Activated T-cell treated with anti-CD3 and anti-CD28 coated beads for 1 hour (primary cell): ENCODE measurements around the gene LHX8.
"Not testable (repeated sequence)": the region's sequence is repeated elsewhere in the genome, so short reads cannot be mapped to it uniquely, and the experiment has no call there.

Experiments used
- DNase-seq: peaks from one replicate; pipeline ENCODE4 v3.0.0-alpha.2; 2020; ENCODE audit warnings: low read depth

LHX8 gene

DNA sequence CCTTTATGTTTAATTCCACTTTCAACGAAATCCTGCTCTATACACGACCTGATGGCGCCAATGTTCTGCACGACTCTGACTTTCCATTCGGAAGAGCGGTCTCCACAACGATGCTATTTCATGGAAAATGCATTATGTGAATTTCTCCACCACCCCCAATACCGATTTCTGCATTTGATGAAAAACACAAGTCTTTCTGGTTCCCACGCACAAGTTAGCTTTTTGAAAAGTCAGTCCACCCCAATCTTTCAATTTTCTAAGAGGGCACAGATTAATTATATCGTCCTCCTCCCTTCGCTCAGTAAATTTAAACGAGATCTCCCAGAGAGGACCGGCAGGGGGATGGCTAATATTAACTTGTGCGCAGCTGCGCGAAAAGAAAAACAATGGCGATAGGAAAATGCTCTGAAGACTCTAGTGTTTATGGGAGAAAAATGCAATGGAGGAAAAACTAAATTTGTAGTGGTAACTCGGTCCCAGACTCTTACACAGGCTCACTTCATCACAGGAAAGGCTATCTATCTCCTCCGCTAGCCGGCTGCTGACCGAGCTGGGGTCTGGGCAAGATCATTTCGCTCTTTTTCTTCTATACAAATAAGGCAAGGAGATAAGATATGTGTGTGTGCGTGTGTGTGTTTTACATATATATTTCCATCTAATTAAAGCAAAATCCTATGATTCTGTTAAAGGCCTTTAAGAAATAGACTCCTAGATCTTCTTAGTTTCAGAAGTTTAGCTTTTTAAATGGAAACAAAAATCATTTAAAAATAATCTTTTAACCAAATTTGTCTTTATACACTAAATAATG lies 1.2 kb upstream of the LHX8 start:
- DNase-seq: no peak

DNA sequence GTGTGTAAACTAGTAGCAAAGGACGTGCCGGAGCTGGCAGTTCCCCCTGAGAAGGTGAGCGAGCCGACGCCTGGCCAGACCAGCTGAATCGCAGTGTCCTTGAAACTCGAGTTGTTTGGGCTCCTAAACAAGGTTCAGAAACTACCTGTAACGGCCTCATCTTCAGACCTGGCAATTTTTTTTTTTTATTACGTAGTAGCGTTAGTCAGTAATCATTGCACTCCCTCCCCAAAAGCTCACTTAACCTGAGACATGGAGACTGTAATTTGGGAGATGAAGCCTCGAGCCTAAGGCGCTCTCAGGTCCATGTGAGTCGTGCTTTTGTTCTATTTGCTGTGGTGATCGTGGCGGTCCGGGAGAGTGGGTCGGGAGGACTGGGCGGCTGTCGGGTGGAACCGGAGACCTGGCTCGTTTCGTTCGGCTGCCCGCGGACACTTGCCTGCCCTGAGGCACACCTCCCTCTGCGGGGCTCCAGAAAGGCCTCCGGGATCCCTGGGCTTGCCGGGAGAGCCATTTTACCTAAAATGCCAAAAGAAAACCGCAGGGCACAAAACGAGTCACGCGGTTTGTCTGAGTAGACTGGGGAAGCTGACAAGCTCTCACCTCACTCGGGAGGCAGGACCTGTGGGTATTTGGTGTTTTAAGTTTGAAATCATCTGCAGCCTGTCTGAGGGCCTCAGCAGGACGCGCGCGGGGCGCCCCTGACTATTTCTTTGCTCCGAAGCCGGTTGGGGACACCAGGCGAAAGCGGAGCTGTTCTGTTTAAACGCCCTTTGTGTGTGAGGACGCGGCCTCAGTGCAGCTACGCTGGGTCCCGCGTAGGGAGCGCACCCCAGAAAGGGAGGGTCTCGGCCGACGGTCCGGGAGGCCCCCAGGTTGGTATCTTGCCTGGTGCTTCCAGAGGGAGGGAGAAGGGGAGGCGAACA lies 722 bp downstream of the LHX8 start:
- no peak for DNase-seq

DNA sequence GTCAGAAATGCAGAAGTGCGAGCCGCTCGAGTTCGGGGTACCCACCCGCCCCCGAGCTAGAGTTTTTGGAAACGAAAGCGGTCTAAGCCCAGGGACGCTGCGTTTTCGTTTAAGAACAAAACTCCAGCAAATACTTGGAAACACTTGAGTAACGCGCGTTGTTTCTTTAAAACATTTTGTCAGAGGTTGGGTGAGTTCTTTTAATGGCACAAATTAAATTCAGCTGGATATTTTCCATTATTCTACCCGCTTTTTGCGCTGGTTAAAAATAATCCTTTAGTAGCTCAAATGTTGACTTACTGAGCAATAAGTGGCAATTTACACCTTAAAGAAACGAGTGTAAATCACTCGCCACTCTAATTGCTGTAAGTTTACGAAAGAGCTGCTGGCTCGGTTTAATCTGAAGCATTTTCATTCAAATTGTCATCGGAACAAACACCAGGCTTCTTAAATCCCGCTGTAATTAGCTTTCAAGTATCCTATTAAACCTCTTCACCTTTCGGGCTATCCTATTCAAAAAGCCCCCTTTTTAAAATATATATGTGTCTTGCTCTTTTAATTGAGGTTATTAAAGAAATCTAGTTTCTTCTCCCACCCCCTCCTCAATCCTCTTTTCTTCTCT lies 1.5 kb downstream of the LHX8 start:
- no peak for DNase-seq

DNA sequence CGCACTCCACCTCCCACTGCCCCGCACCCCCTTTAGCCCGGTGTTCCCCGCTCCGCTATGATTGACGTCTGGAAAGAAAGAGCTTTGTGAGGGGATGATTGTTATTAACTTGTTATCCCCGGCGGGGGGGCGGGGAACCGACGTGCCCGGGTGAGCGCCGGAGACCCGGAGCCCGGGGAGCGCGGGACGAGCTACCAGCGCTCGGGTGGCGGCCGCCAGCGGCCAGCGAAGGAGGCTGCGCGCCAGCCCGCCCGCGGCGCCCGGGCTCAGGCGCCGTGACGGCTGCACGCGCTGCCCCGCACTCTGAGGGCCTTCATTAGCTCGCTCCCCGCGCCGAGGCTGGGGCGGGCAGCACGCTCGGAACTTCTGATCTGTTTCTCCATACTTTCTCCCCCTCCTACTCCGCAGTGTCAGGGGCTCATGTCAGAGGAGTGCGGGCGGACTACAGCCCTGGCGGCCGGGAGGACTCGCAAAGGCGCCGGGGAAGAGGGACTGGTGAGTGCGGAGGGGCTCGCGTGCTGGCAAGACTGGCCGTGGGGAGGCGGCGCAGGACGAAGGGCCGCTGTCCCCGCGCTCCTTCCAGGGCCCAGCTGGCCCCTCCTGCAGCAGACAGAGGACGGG lies 2.1 kb downstream of the LHX8 start:
- DNase-seq: no peak

DNA sequence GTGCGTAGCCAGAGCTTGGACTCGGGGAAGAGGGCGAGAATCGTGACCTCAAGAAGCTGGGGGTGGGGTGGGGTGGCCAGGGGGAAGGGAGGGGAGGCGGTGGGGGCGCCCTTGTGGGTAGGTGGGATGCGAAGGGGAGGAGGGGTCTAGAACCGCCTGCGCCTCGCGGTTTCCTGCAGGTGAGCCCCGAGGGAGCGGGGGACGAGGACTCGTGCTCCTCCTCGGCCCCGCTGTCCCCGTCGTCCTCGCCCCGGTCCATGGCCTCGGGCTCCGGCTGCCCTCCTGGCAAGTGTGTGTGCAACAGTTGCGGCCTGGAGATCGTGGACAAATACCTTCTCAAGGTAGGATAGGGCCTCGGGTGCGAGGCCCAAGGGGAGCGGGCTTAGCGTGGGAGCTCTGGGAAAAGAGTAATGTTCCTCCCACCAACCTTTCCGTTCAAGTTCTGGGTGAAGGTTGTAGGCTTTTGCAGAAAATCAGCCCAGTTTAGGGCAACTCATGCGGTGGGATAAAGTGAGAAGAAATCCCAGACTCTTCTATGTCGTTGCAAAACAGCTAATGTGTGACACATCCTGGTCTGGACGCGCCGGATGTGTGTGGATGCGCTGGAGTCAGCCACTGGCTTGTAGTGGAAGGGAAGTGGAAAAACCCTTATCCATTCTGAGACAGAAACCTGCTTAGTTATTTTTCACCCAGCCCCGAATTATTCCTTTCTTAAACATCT lies 2.9 kb downstream of the LHX8 start:
- DNase-seq: no peak

DNA sequence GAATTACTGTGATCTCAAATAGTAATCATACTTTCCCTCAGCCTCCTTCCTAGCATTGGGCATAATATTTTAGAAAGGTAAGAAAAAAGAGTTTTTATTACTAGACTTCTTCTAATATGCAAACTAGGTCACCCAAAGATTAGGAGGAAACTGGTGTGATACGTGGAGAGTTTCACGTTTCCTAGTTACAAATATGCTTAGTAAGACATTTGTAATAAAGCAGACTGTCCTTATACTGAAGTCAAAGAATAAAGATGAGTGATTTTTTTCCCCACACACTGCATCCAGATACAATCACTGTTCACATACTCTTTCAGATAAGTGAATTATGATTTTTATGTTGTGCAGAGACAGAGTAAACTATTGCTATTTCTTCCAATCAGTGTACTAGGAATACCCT lies 17.9 kb downstream of the LHX8 start:
- DNase-seq: no peak

DNA sequence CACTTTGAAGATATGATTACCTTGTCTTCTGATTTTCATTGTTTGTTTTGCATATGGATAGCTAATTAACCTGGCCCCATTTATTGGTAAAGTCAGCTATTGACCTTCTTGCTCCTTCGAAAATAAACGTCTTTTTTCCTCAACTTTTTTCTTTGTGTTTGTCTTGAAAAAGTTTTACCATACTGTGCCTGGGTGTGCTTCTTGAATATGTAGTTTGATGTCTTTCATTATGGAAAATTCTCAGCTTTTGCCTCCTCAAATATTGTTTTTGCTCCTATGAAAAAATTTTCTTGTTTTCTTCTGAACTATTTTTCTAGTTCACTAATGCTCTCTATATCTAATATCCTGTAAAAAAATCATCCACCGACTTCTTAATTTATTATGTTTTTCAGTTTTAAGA lies 25.0 kb downstream of the LHX8 start:
- DNase-seq: no peak

DNA sequence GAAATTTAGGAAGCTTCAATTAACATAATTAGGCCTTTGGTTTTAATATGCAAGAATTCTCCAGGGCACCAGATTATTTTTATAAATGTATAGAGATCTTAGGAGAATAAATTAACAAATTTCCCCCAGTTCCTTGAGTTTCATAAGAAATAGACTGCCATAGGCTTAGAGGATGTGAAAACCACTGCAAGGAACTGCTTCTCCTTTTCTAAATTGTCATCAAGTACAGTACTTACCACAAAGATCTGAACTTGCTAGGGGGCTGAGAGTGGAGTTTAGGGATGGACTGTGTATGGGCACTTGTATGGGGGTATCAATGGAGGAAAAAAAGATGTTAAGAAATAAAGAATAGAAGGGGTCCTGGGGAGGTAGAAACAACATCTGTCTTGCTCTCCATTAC lies 31.1 kb downstream of the LHX8 start:
- DNase-seq: no peak

DNA sequence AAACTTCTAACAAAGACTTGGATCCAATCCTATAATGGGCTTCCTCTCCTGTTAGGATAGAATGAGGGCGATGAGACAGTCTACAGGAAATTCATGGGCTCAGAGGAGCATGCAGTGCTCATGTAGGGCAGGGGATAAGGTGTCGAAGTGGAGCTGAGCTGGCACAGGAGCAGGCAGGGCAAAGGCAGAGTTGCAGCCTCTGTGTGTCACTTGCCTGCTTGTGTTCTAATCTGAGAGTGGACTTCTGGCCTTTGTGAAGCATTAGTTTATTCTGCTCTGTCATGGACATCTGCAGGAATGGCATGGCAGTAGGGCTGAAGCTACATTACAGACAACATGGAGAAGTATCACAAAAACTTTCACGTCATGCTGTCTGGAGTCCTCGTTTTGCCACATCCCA lies 32.6 kb downstream of the LHX8 start:
- DNase-seq: no peak

DNA sequence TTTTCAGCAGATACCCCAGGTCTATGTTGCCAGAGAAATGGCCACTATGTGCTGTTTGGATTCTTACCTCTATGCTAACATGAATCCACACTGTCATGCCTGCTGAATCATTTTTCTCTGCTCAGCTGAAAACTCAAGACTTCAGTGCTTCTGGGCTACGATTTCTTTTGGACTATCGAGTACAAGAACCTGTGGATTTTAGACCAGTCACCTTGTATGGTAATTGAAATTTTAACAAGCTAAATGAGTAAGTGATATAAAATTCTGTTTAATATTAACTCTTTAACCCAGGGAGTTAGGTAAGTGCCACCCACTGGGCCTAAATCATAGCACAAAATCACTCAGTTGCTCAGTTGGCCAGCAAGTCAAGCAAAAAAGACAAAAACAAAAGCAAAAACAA lies 35.8 kb downstream of the LHX8 start:
- DNase-seq: no peak

DNA sequence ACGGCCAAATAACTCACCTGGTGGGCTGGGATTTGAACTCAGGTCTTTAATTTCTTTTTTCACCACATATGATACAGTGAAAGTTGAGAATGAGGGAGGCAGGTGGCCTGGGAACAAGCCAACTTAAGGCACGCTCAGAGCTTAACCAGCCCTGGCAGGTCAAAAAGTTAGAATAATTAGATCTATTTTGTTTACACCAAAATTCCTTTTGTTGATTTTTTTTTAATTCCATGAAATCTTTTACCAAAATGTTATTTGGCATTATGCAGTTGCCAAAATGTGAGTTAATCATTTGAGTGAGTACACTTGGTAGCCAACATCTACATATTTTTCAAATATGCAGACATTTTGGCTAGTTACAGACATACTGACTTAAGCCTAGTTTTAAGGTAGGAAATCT lies 36.8 kb downstream of the LHX8 start:
- no peak for DNase-seq

DNA sequence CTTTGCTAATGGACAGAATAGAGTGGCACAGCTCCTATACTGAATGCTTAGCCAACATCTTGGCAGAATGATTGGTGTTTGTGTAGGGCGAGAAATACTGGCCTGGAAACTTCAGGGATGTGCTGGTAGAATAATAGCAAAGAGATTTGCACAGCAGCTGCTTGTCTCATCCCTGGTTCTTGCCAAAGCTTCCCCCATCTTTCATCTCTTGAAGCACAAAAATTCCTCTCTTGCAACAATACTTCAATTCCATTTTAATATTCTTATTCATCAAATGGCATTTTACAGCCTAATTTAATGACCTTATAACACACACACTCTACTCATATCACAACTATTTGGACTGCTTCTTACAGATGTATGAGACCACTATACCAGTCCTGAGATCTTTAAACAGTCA lies 37.7 kb downstream of the LHX8 start:
- DNase-seq: no peak

DNA sequence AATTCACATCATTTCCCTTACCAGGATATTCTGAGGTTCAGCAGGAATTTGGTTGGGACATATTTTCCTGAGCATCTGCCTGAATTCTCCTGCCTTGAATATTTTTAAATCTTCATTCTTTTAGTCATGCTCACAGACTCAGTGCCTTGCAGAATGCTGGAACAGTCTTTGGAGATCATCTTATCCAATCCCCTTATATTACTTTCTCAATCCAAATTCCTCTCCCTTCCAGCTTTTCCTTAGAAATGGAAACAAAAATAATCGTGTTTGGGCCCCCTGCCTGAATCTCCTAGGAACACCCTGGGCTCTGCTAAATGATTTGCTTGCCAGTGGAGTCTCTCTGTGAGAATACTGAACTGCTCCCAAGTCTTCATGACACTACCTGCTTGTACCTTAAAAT lies 38.4 kb downstream of the LHX8 start:
- no peak for DNase-seq

DNA sequence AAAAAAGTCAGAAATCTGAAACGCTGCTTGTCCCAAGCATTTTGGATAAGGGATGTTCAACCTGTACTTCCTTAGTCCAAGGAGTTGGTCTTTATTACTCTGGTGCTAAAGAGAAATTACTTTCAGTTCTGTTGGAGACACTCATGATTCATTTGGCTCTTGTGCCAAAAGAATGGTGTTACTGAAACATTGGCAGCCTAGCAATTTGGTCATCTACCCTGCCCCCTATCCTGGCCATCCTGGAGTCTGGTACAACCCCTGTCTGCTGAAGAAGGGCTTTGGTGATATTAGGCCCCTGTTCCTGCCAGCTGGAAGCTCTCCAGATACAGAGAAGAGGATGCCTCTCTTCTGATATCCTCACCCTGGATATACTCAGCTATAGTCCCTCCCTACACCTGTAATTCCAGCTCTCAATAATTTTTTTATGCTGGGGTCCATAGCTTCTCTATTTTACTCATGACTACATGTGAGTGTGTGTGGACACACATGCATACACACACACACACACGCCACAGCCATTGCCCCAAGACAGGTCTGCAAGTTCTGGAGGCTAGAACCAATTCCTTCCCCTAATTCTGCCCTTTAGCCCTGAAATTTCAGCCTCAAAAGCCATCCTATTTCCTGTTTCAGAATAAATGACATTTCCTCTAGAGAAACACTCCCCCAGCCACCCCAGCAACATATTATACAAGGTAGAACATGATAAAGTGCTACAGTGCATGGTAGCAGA lies 40.0 kb downstream of the LHX8 start:
- DNase-seq: no peak

DNA sequence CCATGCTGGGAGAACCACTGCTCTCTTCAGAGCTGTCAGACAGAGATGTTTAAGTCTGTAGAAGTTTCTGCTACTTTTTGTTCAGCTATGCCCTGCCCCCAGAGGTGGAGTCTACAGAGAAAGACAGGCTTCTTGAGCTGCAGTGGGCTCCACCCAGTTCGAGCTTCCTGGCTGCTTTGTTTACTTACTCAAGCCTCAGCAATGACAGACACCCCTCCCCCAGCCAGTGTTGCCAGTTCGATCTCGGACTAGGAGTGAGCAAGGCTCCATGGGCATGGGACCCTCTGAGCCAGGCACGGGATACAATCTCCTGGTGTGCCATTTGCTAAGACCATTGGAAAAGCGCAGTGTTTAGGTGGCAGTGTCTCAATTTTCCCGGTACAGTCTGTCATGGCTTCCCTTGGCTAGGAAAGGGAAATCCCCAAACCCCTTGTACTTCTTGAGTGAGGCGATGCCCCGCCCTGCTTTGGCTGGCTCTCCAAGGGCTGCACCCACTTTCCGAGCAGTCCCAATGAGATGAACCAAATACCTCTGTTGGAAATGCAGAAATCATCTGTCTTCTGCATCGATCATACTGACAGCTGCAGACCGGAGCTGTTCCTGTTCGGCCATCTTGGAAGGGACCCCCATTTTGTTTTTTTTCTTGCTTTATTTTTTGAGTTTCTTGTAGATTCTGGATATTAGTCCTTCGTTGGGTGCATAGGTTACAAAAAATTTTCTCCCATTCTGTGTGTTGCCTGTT lies 47.2 kb downstream of the LHX8 start:
- not testable (repeated sequence) for DNase-seq

DNA sequence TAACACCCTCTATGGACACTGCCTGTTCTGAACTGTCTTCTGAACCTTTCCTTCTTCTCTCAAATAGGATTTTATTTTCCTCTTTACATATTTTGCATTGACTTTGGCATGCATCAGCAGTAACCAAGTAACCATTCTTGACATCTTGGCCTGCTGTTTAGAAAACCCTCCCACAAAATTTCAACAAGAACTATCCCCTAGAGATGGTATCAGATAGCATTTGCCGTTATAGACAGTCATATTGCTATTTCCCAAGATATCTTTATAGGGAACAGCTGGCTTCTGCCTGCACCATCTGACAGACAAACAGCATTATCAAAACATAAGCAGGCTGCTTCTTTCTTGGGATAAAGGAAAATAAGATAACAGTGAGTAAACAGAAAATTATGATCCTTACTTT lies 54.7 kb downstream of the LHX8 start:
- DNase-seq: no peak

DNA sequence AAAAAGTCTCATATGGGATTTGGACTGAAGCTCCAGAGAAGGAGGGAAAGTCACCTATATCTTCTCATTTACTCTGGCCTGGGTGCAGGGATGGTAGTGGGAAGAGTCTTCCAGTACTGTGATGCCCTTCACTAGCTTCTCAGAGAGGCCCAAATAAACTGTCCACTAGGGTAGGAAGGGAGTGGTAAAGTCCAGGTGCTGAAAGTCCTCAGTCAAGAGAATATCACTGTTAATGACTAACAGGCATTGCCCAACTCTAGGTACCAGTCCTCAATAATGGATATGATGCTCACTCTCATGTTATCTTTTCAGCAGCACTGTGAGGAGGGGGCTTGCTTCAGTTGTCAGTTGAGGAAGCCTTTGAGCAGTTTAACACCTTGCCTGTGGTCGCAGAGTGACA lies 64.0 kb downstream of the LHX8 start:
- DNase-seq: no peak

DNA sequence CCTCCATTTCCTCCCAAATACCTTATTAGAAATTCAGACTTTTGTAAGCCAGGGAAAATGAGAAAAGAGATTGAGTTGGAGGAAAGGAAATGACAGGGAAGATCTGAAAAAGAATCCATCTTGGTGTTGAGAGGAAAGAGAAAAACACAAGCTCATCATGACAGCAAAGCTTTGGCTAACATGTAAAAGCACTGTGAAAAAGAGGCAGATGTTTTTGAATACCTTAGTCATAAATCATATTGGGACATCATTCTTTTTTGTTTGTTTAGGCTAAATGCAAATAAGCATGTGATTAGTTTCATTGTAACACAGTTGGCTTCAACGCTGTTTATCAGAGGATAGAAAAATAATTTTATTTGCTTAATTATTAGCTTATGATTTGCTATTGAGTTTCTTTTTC lies 64.6 kb downstream of the LHX8 start:
- no peak for DNase-seq

DNA sequence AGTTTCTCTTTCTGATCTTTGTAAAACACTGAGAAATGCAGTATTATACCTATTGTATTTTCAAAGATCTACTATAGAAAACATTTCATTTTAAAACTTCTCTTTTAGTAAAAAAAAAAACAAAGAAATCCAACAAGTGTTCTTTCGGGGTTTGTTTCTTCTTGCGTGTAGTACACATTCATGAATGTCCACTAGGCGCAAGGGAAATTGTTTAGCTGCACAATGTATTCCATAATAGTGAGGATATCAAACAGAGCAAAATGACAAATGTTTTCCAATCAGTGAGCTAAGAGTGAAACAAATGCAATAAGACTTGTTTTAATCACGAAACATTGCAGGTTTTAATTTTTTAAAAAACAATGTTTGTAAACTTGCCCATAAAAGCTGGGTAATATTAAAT lies 68.6 kb downstream of the LHX8 start:
- DNase-seq: no peak
